Stimulated activated CD4-positive, alpha-beta T cell treated with anti-CD3 and anti-CD28 coated beads, Interleukin-2, amount 100 ng/mL, for 24 hours (primary cell): ENCODE results near the gene DELE1.
"Not testable (repeated sequence)": the region's sequence is repeated elsewhere in the genome, so short reads cannot be mapped to it uniquely, and the experiment has no call there.

ENCODE experiments used
- DNase-seq, 2 donors: peaks; one replicate each; pipeline ENCODE4 v3.0.0-alpha.2; 2020

Gene DELE1

GRCh38 chr5:141889282-141889871, 34.3 kb upstream of the DELE1 start:
- no peak for DNase-seq

DNA sequence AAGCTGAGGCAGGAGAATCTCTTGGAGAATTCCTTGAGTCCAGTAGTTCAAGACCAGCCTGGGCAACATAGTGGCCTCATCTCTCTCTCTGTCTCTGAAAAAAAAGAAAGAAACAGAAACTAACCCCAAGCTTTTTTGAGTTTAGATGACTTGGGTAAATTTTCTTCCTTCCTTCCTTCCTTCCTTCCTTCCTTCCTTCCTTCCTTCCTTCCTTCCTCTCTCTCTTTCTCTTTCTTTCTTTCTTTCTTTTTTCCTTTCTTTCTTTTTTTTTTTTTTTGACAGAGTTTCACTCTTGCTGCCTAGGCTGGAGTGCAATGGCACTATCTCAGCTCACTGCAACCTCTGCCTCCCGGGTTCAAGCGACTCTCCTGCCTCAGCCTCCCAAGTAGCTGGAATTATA, 33.2 kb upstream of the DELE1 start:
- DNase-seq = not testable (repeated sequence)

DNA sequence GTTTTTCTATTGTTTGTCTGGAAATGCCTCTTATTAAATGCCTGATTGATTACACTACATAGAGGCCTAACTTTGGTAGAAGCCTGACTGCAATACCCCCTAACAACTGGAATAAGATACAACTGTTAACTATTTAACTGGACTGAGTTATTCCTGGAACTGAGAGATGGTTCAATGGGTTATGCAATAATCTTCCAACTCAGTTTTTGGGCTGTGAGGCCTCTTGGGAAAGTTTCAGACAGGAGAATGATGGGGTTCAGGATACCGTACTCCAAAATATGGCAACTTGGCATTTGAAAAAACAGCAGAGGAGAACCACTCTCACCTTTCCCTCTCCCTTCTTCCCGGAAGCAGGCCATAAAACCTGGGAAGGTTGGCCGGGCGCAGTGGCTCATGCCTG, 26.2 kb upstream of the DELE1 start:
- DNase-seq = no peak

DNA sequence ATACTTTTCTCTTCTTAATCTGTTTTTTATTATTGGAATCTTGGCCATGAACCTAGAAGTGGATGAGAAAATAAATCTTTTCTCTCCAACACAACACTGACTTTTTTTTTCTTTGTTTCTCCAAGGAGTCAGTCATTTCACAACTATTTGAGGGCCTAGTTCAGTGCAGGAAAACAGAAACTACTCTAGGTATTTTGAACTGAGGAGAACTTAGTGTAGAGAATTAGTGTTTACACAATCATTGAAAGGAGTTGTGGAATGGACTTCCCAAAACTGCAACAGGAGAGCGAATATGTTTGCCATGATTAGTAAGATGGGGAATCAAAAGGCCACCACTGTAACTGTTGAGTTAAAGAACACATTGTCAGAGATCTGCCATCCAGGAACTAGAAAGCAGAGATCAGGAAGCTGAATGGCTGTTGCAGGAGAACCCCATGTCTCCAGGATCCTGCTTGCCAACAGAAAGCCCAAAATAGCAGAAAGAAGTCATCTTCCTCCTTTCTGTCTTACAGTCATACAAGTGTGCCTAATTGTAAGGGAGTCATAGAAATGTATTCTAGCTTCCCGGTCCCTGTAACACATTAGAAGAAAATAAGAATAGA, 25.1 kb upstream of the DELE1 start:
- no peak for DNase-seq

- no peak for DNase-seq
Observed at GRCh38 chr5:141902015-141902814, 21.5 kb upstream of the DELE1 start.

DNA sequence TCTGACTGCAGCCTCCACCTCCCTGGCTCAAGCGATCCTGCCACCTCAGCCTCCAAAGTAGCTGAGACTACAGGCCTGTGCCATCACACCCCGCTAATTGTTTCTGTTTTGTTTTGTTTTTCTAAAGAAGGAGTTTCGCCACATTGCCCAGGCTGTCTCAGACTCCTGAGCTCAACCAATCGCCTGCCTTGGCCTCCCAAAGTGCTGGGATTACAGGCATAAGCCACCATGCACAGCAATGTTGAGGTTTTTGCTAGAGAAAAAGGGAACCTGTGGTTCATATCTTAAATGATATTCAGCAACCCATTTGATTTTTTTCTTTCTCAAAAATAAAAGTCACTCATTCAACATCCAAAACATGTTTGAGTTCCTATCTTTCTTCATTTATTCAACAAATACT, 20.4 kb upstream of the DELE1 start:
- no peak for DNase-seq

DNA sequence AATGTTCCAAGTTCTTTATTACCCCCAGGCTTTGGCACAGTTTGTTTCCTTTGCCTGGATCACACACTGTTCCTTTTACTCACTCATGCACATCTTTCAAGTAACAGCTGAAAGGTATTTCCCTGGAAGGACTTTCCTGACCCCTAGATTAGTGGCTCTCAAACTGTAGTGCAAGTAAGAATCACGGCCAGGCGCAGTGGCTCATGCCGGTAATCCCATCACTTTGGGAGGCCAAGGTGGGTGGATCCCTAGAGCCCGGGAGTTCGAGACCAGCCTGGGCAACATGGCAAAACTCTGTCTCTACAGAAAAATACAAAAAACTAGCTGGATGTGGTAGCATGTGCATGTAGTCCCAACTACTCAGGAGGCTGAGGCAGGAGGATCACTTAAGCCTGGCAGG, 19.1 kb upstream of the DELE1 start:
- DNase-seq = no peak

DNA sequence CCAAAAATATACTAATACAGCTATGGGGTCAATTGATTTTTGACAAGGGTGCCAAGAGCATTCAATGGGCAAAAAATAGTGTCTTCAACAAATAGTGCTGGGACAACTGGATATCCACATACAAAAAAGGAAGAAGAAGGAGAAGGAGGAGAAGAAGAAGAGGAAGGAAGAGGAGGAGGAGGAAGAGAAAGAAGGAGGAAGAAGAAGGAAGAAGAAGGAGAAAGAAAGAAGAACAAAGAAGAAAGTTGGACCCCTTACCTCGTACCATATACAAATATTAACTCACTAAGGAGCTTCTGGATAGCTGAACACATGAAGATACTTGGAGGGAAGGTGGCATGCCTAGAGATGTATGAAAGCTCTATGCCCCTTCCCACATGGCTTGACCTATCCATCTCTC, 17.2 kb upstream of the DELE1 start:
- no peak for DNase-seq

GRCh38 chr5:141906972-141907371, 16.7 kb upstream of the DELE1 start:
- DNase-seq = no peak

GRCh38 chr5:141908796-141909195, 14.9 kb upstream of the DELE1 start:
- no peak for DNase-seq

GRCh38 chr5:141909212-141909611, 14.5 kb upstream of the DELE1 start:
- no peak for DNase-seq

GRCh38 chr5:141910271-141910673, 13.4 kb upstream of the DELE1 start:
- DNase-seq = no peak

GRCh38 chr5:141913560-141914198, 10.0 kb upstream of the DELE1 start:
- no peak for DNase-seq

DNA sequence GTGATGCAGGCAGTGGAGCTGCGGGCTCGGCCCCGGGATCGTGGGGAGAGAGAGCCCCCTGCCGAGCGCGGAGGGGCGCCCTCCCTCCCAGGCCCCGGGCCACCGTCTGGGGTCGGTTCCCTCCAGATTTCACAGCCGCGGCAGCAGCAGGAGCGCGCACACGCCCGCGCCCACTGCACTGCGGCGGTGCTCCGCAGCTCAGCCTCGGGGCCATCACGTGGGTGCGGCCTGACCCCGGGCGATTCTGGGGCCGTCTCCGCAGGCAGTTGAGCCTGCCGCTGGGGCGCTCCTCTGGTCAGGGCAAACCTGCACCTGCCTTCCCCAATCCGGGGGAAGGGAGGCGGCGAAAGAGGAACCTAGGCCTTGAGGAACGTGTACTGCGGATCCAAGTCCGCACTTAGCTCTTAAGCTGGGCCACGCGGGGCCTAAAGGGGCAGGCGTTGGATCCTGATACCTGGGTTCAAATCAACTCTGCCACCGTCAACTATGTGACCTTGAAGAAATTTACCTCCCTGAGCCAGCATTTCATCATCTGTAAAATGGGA, 9.4 kb upstream of the DELE1 start:
- DNase-seq = peak; percentile 19 to 38

- no peak for DNase-seq
Observed at GRCh38 chr5:141914797-141915196, 8.9 kb upstream of the DELE1 start.

DNA sequence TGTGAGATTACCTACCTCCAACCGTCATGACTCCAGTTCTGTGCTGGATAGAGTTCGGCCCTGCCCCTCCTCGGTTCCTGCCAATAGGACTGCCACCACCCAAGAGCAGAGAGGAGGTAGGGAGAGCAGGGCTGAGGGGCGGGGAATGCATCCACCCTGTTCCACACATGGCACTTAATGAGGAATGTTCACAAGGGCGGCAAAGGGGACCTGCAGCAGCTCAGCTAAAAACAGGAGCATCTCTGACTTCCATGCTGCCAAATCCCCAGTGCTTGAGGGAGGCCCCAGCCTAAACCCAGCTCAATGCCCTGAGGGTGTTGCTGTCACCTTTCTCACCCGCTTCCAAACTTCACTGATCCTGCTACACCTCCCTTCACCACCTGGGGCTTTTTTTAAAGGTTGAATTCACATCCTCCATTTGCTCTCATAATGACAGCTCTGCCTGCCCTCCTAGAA, 7.8 kb upstream of the DELE1 start:
- no peak for DNase-seq

- no peak for DNase-seq
Observed at GRCh38 chr5:141916522-141916921, 7.1 kb upstream of the DELE1 start.

DNA sequence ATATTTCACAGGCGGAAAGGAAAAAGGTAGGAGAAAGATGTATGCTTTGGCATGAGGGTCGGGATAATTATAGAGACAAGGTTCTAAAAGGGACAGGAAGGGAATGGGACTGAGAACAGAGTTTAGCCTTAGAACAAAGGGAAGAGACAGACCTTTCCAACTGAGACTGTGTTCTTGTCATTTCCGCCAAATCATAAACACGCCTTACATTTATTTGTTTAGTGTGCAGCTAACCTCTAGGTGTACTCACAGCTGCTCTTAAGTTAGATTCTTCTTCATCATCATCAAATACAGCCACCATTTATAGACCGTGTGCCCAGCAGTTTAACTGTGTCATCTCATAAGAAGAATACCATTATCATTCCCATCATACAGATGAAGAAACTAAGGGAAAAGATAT, 5.9 kb upstream of the DELE1 start:
- DNase-seq = no peak

DNA sequence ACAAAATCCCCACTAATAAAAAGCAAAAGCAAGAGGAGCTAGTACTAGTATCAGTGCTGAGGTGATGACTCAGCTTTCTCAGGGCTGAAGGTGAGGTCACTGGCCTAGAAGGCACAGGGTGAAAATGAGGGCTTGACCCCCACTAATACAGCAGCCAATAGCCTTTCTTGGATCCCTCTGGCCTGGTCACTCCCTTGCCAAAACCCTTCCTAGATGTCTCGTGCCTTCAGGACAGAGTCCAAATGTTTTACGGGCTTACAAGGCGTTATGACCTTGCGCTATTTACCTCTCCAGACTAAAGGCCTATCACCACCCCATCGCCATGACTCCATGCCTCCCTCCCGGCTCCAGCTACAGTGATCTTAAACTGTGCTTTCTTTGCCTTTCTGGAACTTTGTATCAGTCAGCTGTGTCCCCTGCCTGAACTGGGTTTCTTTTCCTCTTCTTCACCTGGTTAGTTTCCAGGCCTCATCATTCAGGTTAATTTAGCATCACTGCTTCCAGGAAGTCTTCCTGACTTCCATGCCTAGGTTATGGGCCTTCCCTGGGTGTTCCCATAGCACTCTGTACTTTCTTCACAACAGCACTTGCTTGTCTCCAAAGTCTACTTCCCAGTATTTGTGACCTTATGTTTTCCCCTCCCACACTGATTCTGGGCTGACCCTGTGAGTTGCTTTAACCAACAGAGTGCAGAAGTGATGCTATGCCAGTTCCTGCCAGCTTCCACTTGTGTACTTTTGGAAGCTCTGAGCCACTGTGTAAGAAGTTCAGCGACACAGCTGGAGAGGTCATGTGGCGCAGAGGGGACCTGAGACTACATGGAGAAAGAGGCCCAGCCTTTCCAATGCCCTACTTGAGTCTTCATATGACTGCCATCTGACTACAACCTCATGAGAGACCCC, 4.2 kb upstream of the DELE1 start:
- no peak for DNase-seq

DNA sequence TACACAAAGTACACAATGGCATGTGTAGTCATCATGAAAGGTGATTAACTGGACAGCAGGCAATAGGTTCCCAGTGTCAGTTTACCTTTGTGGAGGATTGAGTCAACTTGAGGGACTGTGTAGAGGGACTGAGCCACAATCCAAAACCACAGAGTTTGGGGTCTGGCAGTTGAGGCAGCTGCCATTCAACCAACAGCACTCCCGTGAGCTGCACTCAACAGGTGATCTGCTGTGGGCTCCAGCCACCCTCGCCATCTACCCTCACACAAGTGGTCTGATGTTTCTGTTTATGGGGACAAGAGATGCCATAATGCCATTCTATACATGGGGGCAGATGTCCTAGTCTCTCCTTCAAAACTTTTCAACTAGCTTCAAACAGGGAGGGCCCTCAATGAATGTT, 2.9 kb upstream of the DELE1 start:
- DNase-seq = no peak

- DNase-seq = not testable (repeated sequence)
Observed at GRCh38 chr5:141922827-141923447, 734 bp upstream of the DELE1 start.

DNA sequence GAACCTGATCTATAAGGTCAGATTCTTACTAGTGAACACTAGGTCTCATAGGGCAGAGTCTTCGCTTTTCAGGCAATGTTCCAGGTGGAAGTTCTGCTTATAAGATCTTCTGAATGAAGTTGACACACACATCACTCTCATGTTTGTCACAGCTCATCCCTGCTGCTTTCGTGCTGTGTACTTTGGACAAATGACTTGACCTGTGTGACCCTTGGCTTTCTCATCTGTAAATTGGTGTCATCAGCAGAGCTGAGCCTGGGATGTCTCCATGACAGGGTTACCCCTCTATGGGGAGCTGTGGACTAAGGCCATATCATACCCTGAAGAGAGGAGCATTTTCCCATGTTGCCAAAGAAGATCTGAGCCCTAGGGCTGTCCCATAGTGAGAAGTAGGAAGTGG, 2.8 kb downstream of the DELE1 start:
- no peak for DNase-seq
